Natural killer cell treated with Interleukin-12 subunit alpha and Interleukin-12 subunit beta and Interleukin-15 and Interleukin-18, amount 100 ng/mL, for 72 hours (primary cell): ENCODE measurements around the gene C3orf38. TPM values are rescaled to one million over a fixed set of nuclear protein-coding genes. Genes with fewer than 3 reads are reported as not detected.

ENCODE experiments used
- ATAC-seq, 2 donors: fragments of 150-1000 bp; cut with Tn5 transposase in 1 of 2; sonication (Bioruptor Pico), chemical (Tn5 transposase) in 1 of 2; 2 replicates each; pipeline ENCODE4 v1.10.0; 2021
- DNase-seq: peaks from one replicate; pipeline ENCODE4 v3.0.0; 2022; ENCODE audit warnings: low spot score
- H3K27ac Mint-ChIP-seq, 2 donors: 1 replicate in 1 of 2; 2 replicates in 1 of 2; pipeline ENCODE4 v1.8.0; 2022; ENCODE audit warnings: mixed read lengths in 2 of 2, mild to moderate bottlenecking in 1 of 2, moderate library complexity in 1 of 2
- H3K27me3 Mint-ChIP-seq, 2 donors: 1 replicate in 1 of 2; 2 replicates in 1 of 2; pipeline ENCODE4 v1.8.0; 2022; ENCODE audit warnings: mixed read lengths in 2 of 2
- H3K36me3 Mint-ChIP-seq: one replicate; pipeline ENCODE4 v1.8.0; 2022; ENCODE audit warnings: mixed read lengths
- H3K4me1 Mint-ChIP-seq, 2 donors: 1 replicate in 1 of 2; 2 replicates in 1 of 2; pipeline ENCODE4 v1.8.0; 2022; ENCODE audit warnings: low read depth in 2 of 2, mixed read lengths in 2 of 2, mild to moderate bottlenecking in 1 of 2
- H3K4me3 Mint-ChIP-seq: one replicate; pipeline ENCODE4 v1.8.0; 2022; ENCODE audit warnings: mixed read lengths
- H3K9me3 Mint-ChIP-seq: 2 replicates; pipeline ENCODE4 v1.8.0; 2022; ENCODE audit warnings: mixed read lengths
- total RNA-seq, 2 donors: library from RNA; stranded (reverse); gene quantifications; one replicate each; pipeline ENCODE4 v1.2.3, GENCODE V29; 2022

Gene C3orf38
- total RNA-seq, 2 donors from 2014 or later = 22.5 to 35.1 TPM

GRCh38 chr3:88141458-88142083 lies 8.2 kb upstream of the C3orf38 start:
- H3K27ac Mint-ChIP-seq = peak overlapping the region in 1 of 2 donors; percentile 42
- no peaks in the 10 kb centered on the region for H3K9me3 Mint-ChIP-seq

GRCh38 chr3:88142094-88142624 lies 7.6 kb upstream of the C3orf38 start:
- Mint-ChIP-seq H3K27ac (peak overlapping the region in 1 of 2 donors; percentile 42), H3K9me3 (no peaks in the 10 kb centered on the region), H3K27me3 (no peaks in the 10 kb centered on the region), H3K4me3 (no peak overlapping the region), H3K4me1 (peaks cover 8 to 10% of the 10 kb centered on the region in 2 donors), H3K36me3 (peaks cover 16% of the 10 kb centered on the region)
- DNase-seq = no peak
- no peak for ATAC-seq

More at GRCh38 chr3:88141458-88142083, 8.2 kb upstream of the C3orf38 start:
- Mint-ChIP-seq H3K36me3 (peaks cover 19% of the 10 kb centered on the region), H3K4me1 (peaks cover 4 to 5% of the 10 kb centered on the region in 2 donors), H3K27me3 (no peaks in the 10 kb centered on the region), H3K4me3 (no peak overlapping the region)
- DNase-seq (no peak), ATAC-seq (no peak)

- Mint-ChIP-seq H3K36me3 (no peaks in the 10 kb centered on the region), H3K27ac (peak overlapping the region in 1 of 2 donors; percentile 9), H3K4me1 (peaks cover 20 to 28% of the 10 kb centered on the region in 2 donors), H3K4me3 (no peak overlapping the region), H3K9me3 (no peaks in the 10 kb centered on the region), H3K27me3 (no peaks in the 10 kb centered on the region)
- no peak for DNase-seq
- ATAC-seq = no peak
Measured at GRCh38 chr3:88147261-88147660, 2.5 kb upstream of the C3orf38 start.

GRCh38 chr3:88148651-88149050 lies 1.1 kb upstream of the C3orf38 start:
- DNase-seq = no peak
- H3K4me1 Mint-ChIP-seq = peaks cover 18 to 29% of the 10 kb centered on the region in 2 donors
- no peaks in the 10 kb centered on the region for H3K9me3 Mint-ChIP-seq
- no peaks in the 10 kb centered on the region for H3K27me3 Mint-ChIP-seq
- H3K36me3 Mint-ChIP-seq = no peaks in the 10 kb centered on the region
- peak overlapping the region; percentile 96 for H3K4me3 Mint-ChIP-seq
- H3K27ac Mint-ChIP-seq = peak overlapping the region; percentile 94 to 96
- no peak for ATAC-seq

GRCh38 chr3:88149101-88149508 lies 654 bp upstream of the C3orf38 start:
- H3K27me3 Mint-ChIP-seq = no peaks in the 10 kb centered on the region
- H3K9me3 Mint-ChIP-seq = no peaks in the 10 kb centered on the region

GRCh38 chr3:88150371-88150770 lies 612 bp downstream of the C3orf38 start:
- no peaks in the 10 kb centered on the region for H3K9me3 Mint-ChIP-seq
- H3K4me1 Mint-ChIP-seq = peaks cover 18 to 29% of the 10 kb centered on the region in 2 donors
- ATAC-seq = peak in 1 of 2 donors; percentile 1
- peak; percentile 62 for DNase-seq
- H3K4me3 Mint-ChIP-seq = peak overlapping the region; percentile 96
- no peaks in the 10 kb centered on the region for H3K36me3 Mint-ChIP-seq
- H3K27ac Mint-ChIP-seq = peak overlapping the region; percentile 94 to 96
- H3K27me3 Mint-ChIP-seq = no peaks in the 10 kb centered on the region

More at GRCh38 chr3:88149101-88149508, 654 bp upstream of the C3orf38 start:
- H3K36me3 Mint-ChIP-seq = no peaks in the 10 kb centered on the region
- no peak for DNase-seq
- peak overlapping the region; percentile 96 for H3K4me3 Mint-ChIP-seq
- peak overlapping the region; percentile 94 to 96 for H3K27ac Mint-ChIP-seq
- H3K4me1 Mint-ChIP-seq = peaks cover 18 to 29% of the 10 kb centered on the region in 2 donors
- ATAC-seq = peak; percentile 39 to 48

- Mint-ChIP-seq H3K27me3 (no peaks in the 10 kb centered on the region), H3K9me3 (no peaks in the 10 kb centered on the region), H3K36me3 (no peaks in the 10 kb centered on the region), H3K4me3 (peak overlapping the region; percentile 96), H3K27ac (peak overlapping the region; percentile 94 to 96), H3K4me1 (peaks cover 19 to 29% of the 10 kb centered on the region in 2 donors)
- DNase-seq = no peak
- ATAC-seq = no peak
Measured at GRCh38 chr3:88150806-88151205, 1.0 kb downstream of the C3orf38 start.

- DNase-seq = no peak
- Mint-ChIP-seq H3K9me3 (no peaks in the 10 kb centered on the region), H3K4me3 (peak overlapping the region; percentile 96), H3K36me3 (no peaks in the 10 kb centered on the region), H3K27ac (peak overlapping the region; percentile 94 to 96), H3K27me3 (no peaks in the 10 kb centered on the region), H3K4me1 (peaks cover 25 to 29% of the 10 kb centered on the region in 2 donors)
- no peak for ATAC-seq
Measured at GRCh38 chr3:88151358-88151757, 1.6 kb downstream of the C3orf38 start.

- Mint-ChIP-seq H3K27ac (peak overlapping the region in 1 of 2 donors; percentile 23), H3K36me3 (no peaks in the 10 kb centered on the region), H3K4me3 (peak overlapping the region; percentile 20), H3K4me1 (peaks cover 22 to 23% of the 10 kb centered on the region in 2 donors), H3K27me3 (no peaks in the 10 kb centered on the region), H3K9me3 (no peaks in the 10 kb centered on the region)
- ATAC-seq (no peak), DNase-seq (no peak)
Measured at GRCh38 chr3:88152841-88153240, 3.1 kb downstream of the C3orf38 start.

- no peak overlapping the region for H3K27ac Mint-ChIP-seq
Measured at GRCh38 chr3:88166419-88166971, 16.7 kb downstream of the C3orf38 start.

GRCh38 chr3:88167173-88167572 lies 17.4 kb downstream of the C3orf38 start:
- DNase-seq (no peak), ATAC-seq (no peak)
- Mint-ChIP-seq H3K36me3 (peaks cover 2% of the 10 kb centered on the region), H3K27me3 (no peaks in the 10 kb centered on the region), H3K27ac (no peak overlapping the region), H3K4me1 (peaks cover 3 to 4% of the 10 kb centered on the region in 2 donors), H3K9me3 (no peaks in the 10 kb centered on the region), H3K4me3 (no peak overlapping the region)

More at GRCh38 chr3:88166419-88166971, 16.7 kb downstream of the C3orf38 start:
- Mint-ChIP-seq H3K4me3 (no peak overlapping the region), H3K9me3 (no peaks in the 10 kb centered on the region), H3K4me1 (peaks cover 3 to 4% of the 10 kb centered on the region in 2 donors), H3K36me3 (peaks cover 6% of the 10 kb centered on the region), H3K27me3 (no peaks in the 10 kb centered on the region)
- no peak for ATAC-seq
- DNase-seq = no peak

GRCh38 chr3:88167704-88168103 lies 17.9 kb downstream of the C3orf38 start:
- H3K4me1 Mint-ChIP-seq = peaks cover 3 to 4% of the 10 kb centered on the region in 2 donors
- H3K9me3 Mint-ChIP-seq = no peaks in the 10 kb centered on the region
- no peaks in the 10 kb centered on the region for H3K27me3 Mint-ChIP-seq
- H3K4me3 Mint-ChIP-seq = no peak overlapping the region
- no peak for DNase-seq
- no peak overlapping the region for H3K27ac Mint-ChIP-seq
- no peak for ATAC-seq
- no peaks in the 10 kb centered on the region for H3K36me3 Mint-ChIP-seq

GRCh38 chr3:88168171-88168570 lies 18.4 kb downstream of the C3orf38 start:
- H3K27ac Mint-ChIP-seq = no peak overlapping the region
- H3K27me3 Mint-ChIP-seq = no peaks in the 10 kb centered on the region
- peaks cover 3 to 4% of the 10 kb centered on the region in 2 donors for H3K4me1 Mint-ChIP-seq
- DNase-seq (no peak), ATAC-seq (no peak)
- H3K4me3 Mint-ChIP-seq = no peak overlapping the region
- H3K9me3 Mint-ChIP-seq = no peaks in the 10 kb centered on the region
- H3K36me3 Mint-ChIP-seq = no peaks in the 10 kb centered on the region

GRCh38 chr3:88180398-88180999 lies 30.7 kb downstream of the C3orf38 start:
- Mint-ChIP-seq H3K27ac (no peak overlapping the region), H3K27me3 (peaks cover 7% of the 10 kb centered on the region in 2 donors), H3K4me1 (peaks cover 0 to 6% of the 10 kb centered on the region in 2 donors), H3K9me3 (no peaks in the 10 kb centered on the region), H3K4me3 (no peak overlapping the region), H3K36me3 (peaks cover 4% of the 10 kb centered on the region)
- no peak for DNase-seq
- ATAC-seq = no peak
